Ureter (tissue), 1 donor: ENCODE measurements around the gene WNT10A. TPM values are rescaled to one million over a fixed set of nuclear protein-coding genes. Genes with fewer than 3 reads are reported as not detected.
"Not testable (repeated sequence)": the region's sequence is repeated elsewhere in the genome, so short reads cannot be mapped to it uniquely, and the experiment has no call there.

Source experiments
- DNase-seq: peaks from one replicate; pipeline ENCODE4 v3.0.0-alpha.2; 2020; ENCODE audit warnings: low spot score
- total RNA-seq: library from RNA; stranded (reverse); gene quantifications from one replicate; pipeline ENCODE4 v1.2.4, GENCODE V29; 2023
- donor health status: DM: yes; HTN: yes; CAD: no.

Gene WNT10A
- total RNA-seq: 4.0 TPM

DNA sequence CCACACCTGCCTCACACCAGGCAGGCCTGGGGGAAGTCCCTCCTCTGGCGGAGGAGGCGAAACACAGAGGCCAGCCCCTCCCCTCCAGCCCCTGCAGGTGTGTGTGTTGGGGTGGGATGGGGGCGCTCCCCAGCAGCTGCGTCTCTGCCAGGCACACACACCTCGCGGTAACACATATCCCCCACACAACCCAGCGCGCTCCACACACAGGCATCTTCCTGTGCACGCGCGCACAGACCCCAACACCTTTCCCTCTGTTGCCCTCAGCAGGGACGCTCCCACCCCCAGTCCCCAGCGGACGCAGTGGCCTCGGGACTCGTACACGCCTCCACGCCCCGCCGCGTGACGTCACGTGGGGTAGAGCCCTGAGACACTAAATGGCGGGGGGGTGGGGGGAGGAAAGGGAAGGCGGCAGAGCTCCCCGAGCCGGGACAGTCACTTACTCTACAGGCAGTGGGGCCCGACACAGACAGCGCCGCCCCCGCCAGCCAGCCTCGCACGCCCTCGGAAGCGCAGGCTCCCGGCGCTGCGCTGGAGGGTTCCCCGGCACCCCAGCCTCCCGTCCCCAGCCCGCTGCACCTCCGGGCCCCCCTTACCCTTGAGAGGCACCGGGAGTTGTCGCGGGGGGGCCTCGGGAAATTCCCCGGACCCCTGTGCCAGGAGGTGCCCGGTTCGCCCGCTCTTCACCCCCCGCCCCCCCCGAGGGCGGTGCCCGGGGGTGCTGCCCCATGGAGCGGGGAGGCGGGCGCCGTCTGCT lies at the start of gene WNT10A:
Gene WNT10A (plus strand): TSS at position 751 of the 757 bp plus-strand sequence. CDS start 144 bp downstream, outside the sequence.
- DNase-seq: no peak

DNA sequence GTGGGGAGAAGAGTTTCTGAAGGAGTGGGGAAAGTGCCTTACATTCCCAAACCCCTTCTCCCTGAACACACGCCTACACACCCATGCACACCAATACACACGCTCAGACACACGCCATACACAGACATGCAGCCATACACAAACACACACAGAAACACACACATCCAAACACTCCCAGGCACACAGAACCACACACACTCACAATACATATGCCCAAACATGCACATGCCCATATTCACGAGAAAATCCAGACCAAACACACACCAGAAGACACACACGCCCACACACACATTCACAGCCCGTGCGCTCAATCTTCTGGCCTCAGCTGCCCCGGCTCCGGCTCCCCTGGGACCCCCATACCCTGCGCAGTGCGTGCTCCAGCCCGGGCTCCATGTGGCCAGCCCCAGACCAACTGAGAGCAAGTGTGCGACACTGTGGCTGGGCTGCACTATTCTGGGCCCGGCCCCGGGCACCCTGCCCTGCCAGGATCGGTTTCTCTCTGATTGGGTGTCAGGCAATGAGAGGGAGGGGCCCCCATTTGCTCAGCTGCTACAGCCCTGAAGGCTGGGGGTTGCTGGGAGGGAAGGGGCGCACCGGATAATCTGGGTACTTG lies 49.2 kb upstream of the WNT10A start, which contains the start of gene PRKAG3:
Gene PRKAG3 (minus strand): TSS at position 426 of the 613 bp plus-strand sequence.
- DNase-seq: no peak

DNA sequence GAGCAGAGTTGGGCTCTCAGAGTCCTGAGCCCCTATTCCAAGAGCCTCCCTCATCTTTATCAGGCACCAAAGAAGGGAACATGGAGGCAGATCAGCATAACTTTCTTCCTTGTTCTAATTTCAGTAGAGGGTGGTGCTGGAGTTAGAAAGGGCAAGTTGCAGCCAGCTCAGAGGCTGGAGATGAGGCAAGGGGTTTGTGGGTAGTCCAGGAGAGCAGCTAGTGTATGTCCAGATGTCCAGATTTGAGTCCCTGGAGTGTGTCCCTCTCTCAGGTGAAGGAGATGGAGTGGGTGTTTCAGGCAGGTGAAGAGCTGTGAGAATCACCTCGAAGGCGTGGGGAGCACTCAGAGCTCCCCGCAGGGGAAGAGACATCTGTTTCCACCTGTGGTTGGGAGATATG lies 48.6 kb upstream of the WNT10A start:
- no peak for DNase-seq

DNA sequence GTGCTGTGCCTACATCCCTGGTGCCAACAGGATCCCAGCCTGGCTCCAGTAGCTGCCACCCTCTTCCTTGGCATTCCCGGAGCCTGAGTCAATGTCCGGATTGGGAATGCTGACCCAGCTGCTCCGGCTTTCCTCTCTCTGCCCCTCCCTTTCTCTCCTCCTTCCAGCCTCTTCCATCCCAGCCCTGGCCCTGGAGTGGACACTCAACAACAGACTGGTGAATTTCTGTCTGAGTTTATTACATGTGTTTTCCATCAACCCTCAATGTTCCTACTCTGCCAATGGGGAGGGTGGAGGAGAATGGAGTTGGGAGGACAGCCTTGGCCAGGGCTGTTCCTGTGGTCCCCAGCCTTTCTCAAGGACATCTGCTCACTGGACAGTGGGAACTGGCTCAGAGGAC lies 48.1 kb upstream of the WNT10A start:
- DNase-seq: no peak

DNA sequence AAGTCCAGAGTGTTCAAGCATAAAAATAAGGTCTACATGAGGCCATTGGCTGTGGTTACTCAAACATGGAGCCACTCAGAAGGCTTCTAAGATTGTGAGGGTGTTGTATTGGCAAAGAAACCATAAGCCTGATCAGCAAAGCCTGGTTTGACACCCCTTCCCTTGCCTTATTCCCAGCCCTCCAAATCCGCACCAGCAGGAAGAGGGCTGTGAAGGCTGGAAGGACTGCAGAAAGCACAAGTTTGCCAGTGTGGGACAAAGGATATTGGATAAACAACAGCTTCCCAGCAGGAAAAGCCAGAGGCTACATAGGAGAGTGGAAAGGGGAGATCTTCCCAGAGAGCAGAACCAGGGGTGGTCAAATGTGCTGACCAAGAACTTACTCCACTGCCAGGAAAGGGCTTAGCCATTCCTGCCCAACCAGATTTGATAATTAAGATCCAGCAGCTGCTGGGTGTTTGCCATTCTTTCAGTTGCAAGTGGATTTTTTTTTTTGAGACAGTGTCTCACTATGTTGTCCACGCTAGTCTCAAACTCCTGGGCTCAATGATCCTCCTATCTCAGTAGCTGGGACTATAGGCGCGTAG lies 47.5 kb upstream of the WNT10A start:
- DNase-seq: no peak

DNA sequence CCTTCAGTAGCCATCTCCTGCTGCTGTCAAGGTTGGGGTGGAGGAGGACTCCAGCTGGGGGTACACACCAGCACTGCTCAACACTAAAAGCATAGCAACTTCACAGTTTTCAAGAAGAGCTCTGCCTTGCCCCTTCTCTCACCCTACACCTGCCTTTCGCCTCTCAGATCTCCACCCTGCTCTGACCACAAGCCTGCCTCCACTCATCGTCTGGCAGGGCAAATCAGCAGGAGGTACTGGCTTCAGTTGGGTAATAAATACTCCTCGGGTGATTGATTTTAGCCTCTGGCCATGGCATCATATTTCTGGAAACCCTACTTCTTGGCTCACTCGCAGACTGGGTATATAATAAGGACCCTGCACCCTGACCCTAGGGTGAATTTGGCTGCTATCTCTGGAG lies 46.0 kb upstream of the WNT10A start:
- DNase-seq: no peak

DNA sequence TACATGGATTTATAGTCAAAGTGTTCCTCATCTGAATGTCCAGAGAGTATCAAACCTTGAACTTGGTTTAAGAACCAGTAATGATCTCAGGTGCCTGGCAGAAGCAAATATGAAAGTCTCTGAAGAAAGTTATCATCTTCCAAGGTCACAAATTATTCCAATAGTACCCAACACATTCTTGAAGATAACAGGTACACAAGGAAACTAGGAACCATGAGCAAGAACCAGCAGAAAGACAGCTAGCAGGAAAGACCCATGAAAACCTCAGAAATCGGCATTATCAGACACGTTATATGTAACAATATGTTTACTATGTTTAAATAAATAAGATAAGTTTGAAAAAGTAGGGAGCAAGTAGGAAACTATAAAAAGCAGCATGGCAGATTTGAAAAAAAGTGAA lies 43.2 kb upstream of the WNT10A start:
- no peak for DNase-seq

DNA sequence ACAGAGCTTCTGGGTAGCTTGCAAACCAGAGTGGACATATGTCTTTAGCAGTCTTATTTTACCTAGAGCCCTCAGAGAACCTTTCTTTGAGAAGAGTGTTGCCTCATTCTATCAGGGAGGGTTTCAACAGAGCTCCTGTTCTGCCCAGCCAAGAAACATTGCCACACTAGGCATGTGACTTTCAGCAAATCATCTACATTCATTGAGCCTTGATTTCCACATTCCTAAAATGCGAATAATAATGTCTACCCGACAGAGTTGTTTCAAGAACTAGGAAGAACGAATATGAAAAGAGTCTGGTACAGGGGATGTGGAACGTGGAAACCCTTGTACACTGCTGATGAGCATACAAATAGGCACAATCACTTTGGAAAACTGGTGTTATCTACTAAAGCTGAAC lies 41.2 kb upstream of the WNT10A start:
- DNase-seq: no peak

DNA sequence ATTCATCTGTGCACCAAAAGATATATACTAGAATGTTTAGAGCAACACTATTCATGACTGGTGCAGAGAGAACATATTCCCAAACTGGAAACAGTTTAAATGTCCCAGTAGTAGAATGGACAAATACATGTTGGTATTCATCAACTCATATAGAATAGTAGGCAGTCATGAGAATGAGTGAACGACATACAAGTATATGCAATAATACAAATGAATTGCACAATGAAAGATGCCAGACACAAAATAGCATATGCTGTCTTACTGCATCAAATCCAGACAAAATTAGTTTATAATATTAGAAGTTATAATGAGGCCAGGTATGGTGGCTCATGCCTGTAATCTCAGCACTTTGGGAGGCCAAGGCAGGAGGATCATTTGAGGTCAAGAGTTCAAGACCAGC lies 40.8 kb upstream of the WNT10A start:
- no peak for DNase-seq

DNA sequence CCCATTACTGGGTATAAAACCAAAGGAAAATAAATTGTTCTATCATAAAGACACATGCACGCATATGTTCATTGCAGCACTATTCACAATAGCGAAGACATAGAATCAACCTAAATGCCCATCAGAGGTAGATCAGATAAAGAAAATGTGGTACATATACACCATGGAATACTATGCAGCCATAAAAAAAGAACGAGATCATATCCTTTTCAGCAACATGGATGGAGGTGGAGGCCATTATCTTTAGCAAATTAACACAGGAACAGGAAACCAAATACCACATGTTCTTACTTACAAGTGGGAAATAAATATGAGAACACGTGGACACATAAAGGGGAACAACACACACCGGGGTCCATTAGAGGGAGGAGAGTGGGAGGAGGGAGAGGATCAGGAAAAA lies 36.3 kb upstream of the WNT10A start:
- DNase-seq: not testable (repeated sequence)

DNA sequence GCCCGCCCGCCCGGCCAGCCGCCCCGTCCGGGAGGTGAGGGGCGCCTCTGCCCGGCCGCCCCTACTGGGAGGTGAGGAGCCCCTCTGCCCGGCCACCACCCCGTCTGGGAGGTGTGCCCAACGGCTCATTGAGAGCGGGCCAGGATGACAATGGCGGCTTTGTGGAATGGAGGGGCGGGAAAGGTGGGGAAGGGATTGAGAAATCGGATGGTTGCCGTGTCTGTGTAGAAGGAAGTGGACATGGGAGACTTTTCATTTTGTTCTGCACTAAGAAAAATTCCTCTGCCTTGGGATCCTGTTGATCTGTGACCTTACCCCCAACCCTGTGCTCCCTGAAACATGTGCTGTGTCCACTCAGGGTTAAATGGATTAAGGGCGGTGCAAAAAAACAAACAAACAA lies 33.7 kb upstream of the WNT10A start:
- DNase-seq: not testable (repeated sequence)

DNA sequence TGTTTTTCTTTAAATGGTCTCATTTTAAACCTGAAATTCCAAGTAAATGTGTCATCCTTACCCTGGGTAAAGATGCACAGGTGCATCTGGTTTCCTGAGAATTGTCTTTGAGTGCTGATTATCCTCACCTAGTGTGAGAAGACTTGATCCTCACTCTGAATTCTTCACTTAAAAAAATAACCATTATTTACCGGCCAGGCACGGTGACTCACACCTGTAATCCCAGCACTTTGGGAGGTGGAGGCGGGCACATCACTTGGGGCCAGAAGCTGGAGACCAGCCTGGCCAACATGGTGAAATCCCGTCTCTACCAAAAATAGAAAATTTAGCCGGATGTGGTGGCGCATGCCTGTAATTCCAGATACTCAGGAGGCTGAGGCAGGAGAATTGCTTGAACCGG lies 30.9 kb upstream of the WNT10A start:
- no peak for DNase-seq

DNA sequence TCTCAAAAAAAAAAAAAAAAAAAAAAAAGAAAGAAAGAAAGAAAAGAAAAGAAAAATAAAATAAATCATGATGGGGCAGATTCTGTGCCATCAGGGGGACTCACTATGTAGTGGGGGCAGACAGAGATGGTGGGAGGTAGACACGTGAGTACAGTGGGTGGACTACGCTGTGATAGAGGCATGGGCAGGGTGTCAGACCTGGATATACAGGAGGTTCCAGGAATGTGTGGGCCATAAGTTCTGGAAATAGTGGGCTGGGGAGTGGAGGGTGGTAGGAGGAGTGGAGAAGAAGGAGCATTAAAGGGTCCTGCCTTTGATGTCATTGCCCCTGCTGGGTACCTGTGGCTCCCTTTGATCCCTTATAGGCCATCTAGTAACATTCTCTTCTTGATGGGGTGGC lies 29.9 kb upstream of the WNT10A start:
- no peak for DNase-seq

DNA sequence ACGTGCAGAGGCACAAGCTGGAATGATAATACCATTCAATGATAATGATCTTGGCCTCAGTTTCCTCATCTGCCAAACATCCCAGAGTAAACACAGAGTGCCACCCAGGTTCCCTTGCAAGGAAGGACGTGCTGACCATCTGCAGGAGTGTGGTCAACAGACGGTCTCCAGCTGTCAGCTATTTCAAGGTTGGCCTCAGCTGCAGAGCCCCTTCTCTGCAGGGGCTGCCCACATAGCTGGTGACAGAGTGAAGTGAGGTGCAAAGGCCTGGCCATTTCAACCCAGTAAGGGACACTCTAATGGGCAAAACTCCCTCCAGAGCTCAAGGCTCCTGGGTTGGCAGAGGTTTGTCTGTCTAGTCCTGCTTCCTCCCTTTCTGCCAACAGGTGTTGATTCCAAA lies 29.4 kb upstream of the WNT10A start:
- DNase-seq: no peak

DNA sequence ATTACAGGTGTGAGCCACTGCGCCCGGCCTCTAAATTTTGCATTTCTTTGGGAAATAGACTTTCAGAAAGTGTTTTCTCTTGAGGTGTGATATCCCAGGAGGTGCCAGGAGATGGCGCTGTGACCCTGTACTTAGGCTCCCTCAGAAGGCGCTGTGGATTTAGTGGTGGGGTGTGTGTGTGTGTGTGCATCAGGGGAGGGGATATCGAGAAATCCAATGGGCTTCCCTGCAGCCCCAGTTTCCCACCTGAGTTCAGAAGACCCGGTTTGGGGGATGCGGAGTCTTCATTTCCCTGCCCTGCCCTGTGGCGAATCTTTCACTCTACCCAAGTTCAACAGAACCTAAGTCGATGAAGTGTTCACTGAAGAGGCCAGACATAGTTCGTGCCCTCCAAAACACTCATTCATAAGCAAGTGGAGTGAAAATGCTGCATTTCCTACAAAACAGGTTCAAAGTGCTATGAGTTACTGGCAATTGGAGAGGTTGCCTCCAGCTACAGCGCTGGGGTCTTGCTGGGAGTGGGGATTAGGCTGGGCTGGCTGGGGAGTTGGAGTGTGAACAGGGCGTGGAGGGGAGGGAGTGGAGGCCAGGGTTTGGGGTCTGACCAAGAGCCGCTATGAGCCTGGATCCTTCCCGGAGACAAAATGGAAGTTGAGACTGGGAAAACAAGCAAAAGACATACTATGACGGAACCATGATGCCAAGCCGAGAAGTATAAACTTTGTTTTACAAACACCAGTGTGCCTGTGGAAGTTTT lies 27.6 kb upstream of the WNT10A start:
- no peak for DNase-seq

DNA sequence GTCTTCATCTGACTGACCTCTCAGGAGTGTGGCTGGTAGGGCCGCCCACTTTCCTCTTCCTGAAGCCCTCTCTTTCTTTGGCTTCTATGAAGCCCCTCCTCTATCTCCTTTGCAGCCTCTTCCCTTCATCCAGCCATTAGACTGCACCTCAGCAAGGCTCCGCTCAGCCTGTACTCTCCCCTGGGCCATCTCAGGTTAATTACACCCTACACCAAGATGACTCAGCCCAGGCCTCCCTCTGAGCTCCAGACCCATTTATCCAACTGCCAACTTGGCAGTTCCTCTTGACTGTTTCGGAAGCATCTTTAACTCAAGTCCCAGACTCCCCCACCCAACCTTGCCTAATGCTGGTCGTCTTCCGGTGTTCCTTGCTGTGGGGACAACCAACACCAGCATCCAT lies 26.9 kb upstream of the WNT10A start:
- DNase-seq: no peak

DNA sequence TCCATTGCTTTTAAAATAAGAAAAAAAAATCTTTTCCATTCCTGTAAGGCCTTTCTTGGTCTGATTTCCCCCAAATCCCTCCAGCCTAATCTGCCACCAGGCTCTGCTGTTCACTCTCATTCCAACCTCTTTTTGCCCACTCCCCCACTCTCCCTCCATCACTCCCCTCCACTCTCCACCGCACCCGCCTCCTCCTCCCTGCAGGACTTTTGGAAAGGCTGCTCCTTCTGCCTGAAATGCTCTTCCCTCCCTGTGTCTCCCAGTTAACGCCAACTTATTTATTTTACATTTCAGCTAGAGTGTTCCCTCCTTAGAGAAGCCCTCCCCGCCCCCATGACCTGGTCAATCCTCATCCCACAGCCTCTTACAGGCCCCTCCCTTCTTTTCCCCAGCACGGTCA lies 25.8 kb upstream of the WNT10A start:
- DNase-seq: no peak

DNA sequence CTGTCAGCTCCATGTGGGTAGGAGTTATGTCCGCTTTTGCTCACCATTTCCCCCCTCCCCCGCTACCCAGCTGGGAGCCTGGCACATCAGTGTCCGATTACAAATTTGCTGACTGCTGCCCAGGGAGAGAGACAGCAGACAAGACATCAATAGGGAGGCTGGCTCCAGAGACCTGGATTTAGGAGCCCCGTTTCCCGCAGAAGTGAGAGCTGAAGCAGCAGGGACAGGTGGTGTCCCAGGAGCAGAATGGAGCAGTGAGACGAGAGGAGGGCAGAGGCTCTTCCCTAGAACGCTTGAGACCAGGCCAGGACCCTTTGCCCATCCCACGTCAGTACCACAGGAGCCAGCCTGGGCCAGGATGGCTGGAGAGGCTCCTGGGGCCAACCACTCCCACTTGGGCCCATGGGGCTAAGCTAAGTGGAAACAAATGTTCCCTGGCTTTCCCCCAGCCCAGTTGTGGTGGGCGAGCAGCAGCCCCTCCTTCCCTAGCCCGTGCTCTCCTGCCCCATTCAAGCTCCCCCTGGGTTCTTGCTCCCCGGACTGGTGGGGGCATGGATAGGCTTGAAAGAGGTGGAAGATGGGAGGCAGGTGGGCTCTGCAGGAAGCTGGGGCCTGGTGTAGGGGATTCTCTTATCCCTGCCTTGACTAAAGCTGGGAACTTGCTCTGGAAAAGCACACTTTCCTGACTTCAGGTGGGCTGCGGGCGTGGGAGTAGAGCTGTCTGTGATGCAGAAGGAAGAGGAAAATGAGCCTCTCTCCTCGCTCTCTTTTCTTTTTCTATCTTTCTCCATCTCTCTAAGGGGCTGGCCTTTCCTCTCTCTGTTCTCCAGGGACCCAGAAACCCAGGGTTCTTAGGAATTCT lies 25.1 kb upstream of the WNT10A start:
- DNase-seq: no peak

DNA sequence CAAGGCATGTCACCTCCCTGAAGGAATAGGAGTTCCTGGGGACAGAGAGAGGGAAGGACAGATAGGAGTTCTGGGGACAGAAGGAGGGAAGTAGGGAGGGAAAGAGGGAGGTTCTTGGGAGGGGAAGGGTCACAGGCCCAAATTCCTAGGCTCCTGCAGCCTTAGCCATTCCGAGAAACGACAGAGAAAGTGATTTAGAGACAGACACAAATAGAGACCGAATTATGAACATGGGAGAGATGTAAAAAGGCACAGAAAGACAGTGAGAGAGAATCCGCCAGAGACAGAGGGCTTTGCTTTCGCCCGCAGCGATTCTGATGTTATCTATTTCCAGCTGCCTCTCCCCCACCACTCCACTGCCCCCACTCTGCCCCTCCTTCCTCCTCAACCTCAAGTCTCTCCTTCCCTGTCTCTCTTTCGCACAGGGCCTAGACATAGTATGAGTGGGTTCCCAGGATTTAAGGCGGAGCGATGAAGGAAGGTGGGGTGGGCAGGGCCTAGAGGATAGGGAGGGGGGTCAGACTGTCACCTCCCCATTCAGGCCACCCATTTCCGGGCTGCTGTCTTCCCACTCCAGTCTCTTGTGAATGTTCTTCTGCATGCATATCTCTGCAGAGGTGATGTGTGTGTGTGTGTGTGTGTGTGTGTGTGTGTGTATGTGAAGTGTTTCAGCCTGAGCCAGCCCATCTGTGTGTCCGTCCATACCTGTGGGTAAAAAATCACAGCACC lies 24.3 kb upstream of the WNT10A start:
- DNase-seq: no peak

DNA sequence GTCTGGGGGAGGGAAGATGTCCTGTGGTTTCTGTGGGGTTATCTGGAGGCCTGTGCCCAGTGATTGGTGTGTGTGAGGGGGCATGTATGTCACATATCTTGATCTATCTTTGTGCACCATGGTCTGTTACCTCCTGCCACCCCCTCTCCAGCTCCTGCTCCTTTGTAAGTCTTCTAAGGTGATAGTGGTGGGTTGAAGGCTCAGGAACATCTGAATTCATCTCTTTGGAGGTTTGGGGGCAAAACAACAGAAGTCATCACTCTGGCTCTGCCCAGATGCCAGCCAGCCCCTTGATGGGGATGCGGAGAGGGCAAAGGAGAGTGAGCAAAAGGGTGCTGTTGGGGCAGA lies 23.8 kb upstream of the WNT10A start:
- DNase-seq: no peak
